ENCODE results near the gene TYMS. TPM values are rescaled to one million over a fixed set of nuclear protein-coding genes. Genes with fewer than 3 reads are reported as not detected.

The TYMS gene
- total RNA-seq, result 100 to 1,000 TPM in 1 of 2 donors, 10 to 100 TPM in 1; 32.8 to 131 TPM

DNA sequence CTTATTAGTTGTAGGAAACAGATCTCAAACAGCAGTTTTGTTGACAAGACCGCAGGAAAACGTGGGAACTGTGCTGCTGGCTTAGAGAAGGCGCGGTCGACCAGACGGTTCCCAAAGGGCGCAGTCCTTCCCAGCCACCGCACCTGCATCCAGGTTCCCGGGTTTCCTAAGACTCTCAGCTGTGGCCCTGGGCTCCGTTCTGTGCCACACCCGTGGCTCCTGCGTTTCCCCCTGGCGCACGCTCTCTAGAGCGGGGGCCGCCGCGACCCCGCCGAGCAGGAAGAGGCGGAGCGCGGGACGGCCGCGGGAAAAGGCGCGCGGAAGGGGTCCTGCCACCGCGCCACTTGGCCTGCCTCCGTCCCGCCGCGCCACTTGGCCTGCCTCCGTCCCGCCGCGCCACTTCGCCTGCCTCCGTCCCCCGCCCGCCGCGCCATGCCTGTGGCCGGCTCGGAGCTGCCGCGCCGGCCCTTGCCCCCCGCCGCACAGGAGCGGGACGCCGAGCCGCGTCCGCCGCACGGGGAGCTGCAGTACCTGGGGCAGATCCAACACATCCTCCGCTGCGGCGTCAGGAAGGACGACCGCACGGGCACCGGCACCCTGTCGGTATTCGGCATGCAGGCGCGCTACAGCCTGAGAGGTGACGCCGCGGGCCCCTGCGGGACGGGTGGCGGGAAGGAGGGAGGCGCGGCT, at the start of gene TYMS:
TSS of gene TYMS (plus strand) at position 343 of the 690 bp plus-strand sequence. CDS start at position 433, 90 bp downstream.
- TF ChIP-seq, protein P1, sequence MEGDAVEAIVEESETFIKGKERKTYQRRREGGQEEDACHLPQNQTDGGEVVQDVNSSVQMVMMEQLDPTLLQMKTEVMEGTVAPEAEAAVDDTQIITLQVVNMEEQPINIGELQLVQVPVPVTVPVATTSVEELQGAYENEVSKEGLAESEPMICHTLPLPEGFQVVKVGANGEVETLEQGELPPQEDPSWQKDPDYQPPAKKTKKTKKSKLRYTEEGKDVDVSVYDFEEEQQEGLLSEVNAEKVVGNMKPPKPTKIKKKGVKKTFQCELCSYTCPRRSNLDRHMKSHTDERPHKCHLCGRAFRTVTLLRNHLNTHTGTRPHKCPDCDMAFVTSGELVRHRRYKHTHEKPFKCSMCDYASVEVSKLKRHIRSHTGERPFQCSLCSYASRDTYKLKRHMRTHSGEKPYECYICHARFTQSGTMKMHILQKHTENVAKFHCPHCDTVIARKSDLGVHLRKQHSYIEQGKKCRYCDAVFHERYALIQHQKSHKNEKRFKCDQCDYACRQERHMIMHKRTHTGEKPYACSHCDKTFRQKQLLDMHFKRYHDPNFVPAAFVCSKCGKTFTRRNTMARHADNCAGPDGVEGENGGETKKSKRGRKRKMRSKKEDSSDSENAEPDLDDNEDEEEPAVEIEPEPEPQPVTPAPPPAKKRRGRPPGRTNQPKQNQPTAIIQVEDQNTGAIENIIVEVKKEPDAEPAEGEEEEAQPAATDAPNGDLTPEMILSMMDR (IDR thresholded peaks at IDR 0.05), result no peak
- no peaks in the 10 kb centered on the region for H3K4me1 ChIP-seq
- H3K4me3 ChIP-seq, result peak within 1 kb of the TSS; percentile 94
- H3K27ac ChIP-seq, result peak within 1 kb of the TSS; percentile 89
- no peaks in the 10 kb centered on the region for H3K27me3 ChIP-seq
- no peaks in the 10 kb centered on the region for H3K9me3 ChIP-seq
- intact Hi-C loops (cut with DNase I), result no loop called here
- peak; percentile 88 for DNase-seq
- peak within 1 kb of the TSS; percentile 66 to 71 for H3K9ac ChIP-seq (ENCODE audit: low read depth in 2 of 2, low read length in 2 of 2)
- no peaks in the 10 kb centered on the region for H3K36me3 ChIP-seq

DNA sequence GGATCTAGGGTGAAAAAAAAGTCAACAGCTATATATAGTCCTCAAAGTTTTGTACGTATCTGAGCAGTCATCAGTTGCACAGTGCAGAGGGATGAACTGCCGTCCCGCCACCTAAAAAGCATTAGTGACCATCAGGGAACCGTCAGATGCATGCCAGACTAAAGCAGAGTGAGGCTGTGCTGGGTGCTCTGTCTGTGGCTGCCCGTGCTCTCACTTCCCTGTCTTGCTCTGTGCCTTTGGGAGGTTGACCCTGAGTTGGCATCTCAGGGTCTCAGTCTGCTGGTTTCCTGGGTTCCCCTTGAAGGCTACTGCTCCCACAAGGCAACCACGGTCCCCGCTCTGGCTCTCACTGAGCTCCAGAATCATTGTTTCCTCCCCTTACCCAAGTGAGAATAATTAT, 49.5 kb upstream of the TYMS start:
- intact Hi-C loops (cut with DNase I), result no loop called here
- no peak for DNase-seq

GRCh38 chr18:610214-610928, 47.1 kb upstream of the TYMS start:
- TF ChIP-seq, protein P1 (IDR thresholded peaks at IDR 0.05), result no peak
- Histone ChIP-seq H3K36me3 (no peaks in the 10 kb centered on the region), H3K27ac (no peak overlapping the region), H3K9me3 (no peaks in the 10 kb centered on the region), H3K27me3 (no peaks in the 10 kb centered on the region), H3K4me1 (no peaks in the 10 kb centered on the region), H3K9ac (ENCODE audit: low read depth in 2 of 2, low read length in 2 of 2) (no peak overlapping the region), H3K4me3 (no peak overlapping the region)
- intact Hi-C loops (cut with DNase I), result loop anchor here (5.0 to 10.0 kb wide), 2 partner anchors 106 to 318 kb away; partner anchors contain the start of gene COLEC12
- no peak for DNase-seq

More for the DNA sequence above, 49.5 kb upstream of the TYMS start:
- Histone ChIP-seq H3K27ac (no peak overlapping the region), H3K4me1 (no peaks in the 10 kb centered on the region), H3K36me3 (no peaks in the 10 kb centered on the region), H3K9ac (ENCODE audit: low read depth in 2 of 2, low read length in 2 of 2) (no peak overlapping the region), H3K4me3 (no peak overlapping the region), H3K9me3 (no peaks in the 10 kb centered on the region), H3K27me3 (no peaks in the 10 kb centered on the region)
- TF ChIP-seq, protein P1 (IDR thresholded peaks at IDR 0.05), result no peak

- TF ChIP-seq, protein P1 (IDR thresholded peaks at IDR 0.05), result no peak
- no peaks in the 10 kb centered on the region for H3K9me3 ChIP-seq
- H3K27me3 ChIP-seq, result no peaks in the 10 kb centered on the region
- H3K36me3 ChIP-seq, result no peaks in the 10 kb centered on the region
- intact Hi-C loops (cut with DNase I), result loop anchor here (5.0 to 10.0 kb wide), 2 partner anchors 107 to 320 kb away; partner anchors contain the start of gene COLEC12
- H3K4me3 ChIP-seq, result no peak overlapping the region
- DNase-seq, result no peak
- no peak overlapping the region for H3K9ac ChIP-seq (ENCODE audit: low read depth in 2 of 2, low read length in 2 of 2)
- no peak overlapping the region for H3K27ac ChIP-seq
- H3K4me1 ChIP-seq, result no peaks in the 10 kb centered on the region
These were observed 45.3 kb upstream of the TYMS start for GRCh38 chr18:612156-612555.

DNA sequence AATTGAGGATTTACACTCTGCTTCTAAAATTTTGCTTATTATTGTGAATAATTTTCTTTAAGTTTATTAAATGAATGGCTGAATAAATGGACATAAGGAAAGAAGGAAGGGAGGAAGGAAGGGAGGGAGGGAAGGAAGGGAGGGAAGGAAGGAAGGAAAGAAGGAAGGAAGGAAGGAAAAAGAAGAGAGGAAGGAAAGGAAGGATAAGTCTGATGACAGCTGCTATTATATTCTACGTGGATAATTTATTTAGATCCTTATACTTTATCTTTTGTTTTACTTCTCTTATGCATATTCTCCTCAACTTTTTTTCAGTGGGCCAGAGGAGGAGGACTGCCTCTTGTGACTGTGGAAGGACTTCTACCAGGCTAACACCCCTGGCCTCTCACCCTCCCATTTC, 43.3 kb upstream of the TYMS start:
- TF ChIP-seq, protein P1 (IDR thresholded peaks at IDR 0.05), result no peak
- no peaks in the 10 kb centered on the region for H3K36me3 ChIP-seq
- H3K9me3 ChIP-seq, result no peaks in the 10 kb centered on the region
- no peak for DNase-seq
- H3K9ac ChIP-seq (ENCODE audit: low read depth in 2 of 2, low read length in 2 of 2), result no peak overlapping the region
- no peaks in the 10 kb centered on the region for H3K27me3 ChIP-seq
- no peaks in the 10 kb centered on the region for H3K4me1 ChIP-seq
- no peak overlapping the region for H3K27ac ChIP-seq
- no peak overlapping the region for H3K4me3 ChIP-seq
- intact Hi-C loops (cut with DNase I), result loop anchor here (5.0 to 10.0 kb wide), 2 partner anchors 109 to 322 kb away; partner anchors contain the start of gene COLEC12
